Neuronal stem cell (in vitro differentiated cells): ENCODE measurements around the gene KLHL24.
"Not testable (repeated sequence)": the region's sequence is repeated elsewhere in the genome, so short reads cannot be mapped to it uniquely, and the experiment has no call there.

Experiments
- DNase-seq: peaks from one replicate; pipeline ENCODE4 v3.0.0-alpha.2; 2013; ENCODE audit warnings: low spot score
- H2AFZ ChIP-seq: one replicate; pipeline ENCODE4 v1.6.1; 2013; ENCODE audit warnings: mild to moderate bottlenecking, low read length, inconsistent platforms
- H2AK5ac ChIP-seq: 2 replicates; pipeline ENCODE4 v1.6.1; 2013; ENCODE audit warnings: low read depth, mild to moderate bottlenecking, inconsistent platforms, low read length, moderate library complexity, mixed read lengths
- H2BK120ac ChIP-seq: 2 replicates; pipeline ENCODE4 v1.6.1; 2013; ENCODE audit warnings: low read depth, mild to moderate bottlenecking, inconsistent platforms, low read length, moderate library complexity, mixed read lengths
- H2BK12ac ChIP-seq: one replicate; pipeline ENCODE4 v1.6.1; 2013; ENCODE audit warnings: low read length, inconsistent platforms
- H2BK15ac ChIP-seq: 2 replicates; pipeline ENCODE4 v1.6.1; 2013; ENCODE audit warnings: mild to moderate bottlenecking, low read length, inconsistent platforms, mixed read lengths
- H2BK5ac ChIP-seq: one replicate; pipeline ENCODE4 v1.6.1; 2013; ENCODE audit warnings: inconsistent platforms, mild to moderate bottlenecking, low read length, moderate library complexity
- H3K14ac ChIP-seq: one replicate; pipeline ENCODE4 v1.6.1; 2013; ENCODE audit warnings: low read length, inconsistent platforms
- H3K18ac ChIP-seq: 2 replicates; pipeline ENCODE4 v1.6.1; 2013; ENCODE audit warnings: low read length, inconsistent platforms
- H3K23ac ChIP-seq: 2 replicates; pipeline ENCODE4 v1.6.1; 2013; ENCODE audit warnings: low read depth, mild to moderate bottlenecking, mixed read lengths, low read length, inconsistent platforms; ENCODE audit not compliant: poor library complexity
- H3K27ac ChIP-seq: replicated peaks from 3 replicates; pipeline ENCODE4 v1.5.1; 2013; ENCODE audit warnings: low read length, inconsistent platforms
- H3K27me3 ChIP-seq, 3 experiments: 2 replicates each; pipeline ENCODE4 v1.6.1; 2013; ENCODE audit warnings: low read length in 3 of 3, mild to moderate bottlenecking in 2 of 3, inconsistent platforms in 1 of 3, low read depth in 1 of 3, mixed read lengths in 1 of 3, moderate library complexity in 1 of 3; ENCODE audit not compliant: control insufficient read depth in 3 of 3, insufficient read depth in 3 of 3
- H3K36me3 ChIP-seq, 2 donors: replicated peaks in 1 of 2; 2 replicates each; pipeline ENCODE4 v1.6.1; 2013; ENCODE audit warnings: low read length in 2 of 2; ENCODE audit not compliant: control insufficient read depth in 2 of 2, insufficient read depth in 2 of 2
- H3K4ac ChIP-seq: 2 replicates; pipeline ENCODE4 v1.6.1; 2013; ENCODE audit warnings: inconsistent platforms, mild to moderate bottlenecking, low read length, moderate library complexity
- H3K4me1 ChIP-seq, 2 donors: 1 replicate in 1 of 2; 2 replicates in 1 of 2; pipeline ENCODE4 v1.6.1; 2013; ENCODE audit warnings: low read length in 2 of 2, low read depth in 1 of 2; ENCODE audit not compliant: control insufficient read depth in 2 of 2, insufficient read depth in 1 of 2
- H3K4me2 ChIP-seq: one replicate; pipeline ENCODE4 v1.6.1; 2013; ENCODE audit warnings: mild to moderate bottlenecking, low read length, inconsistent platforms; ENCODE audit not compliant: insufficient read depth, poor library complexity, severe bottlenecking
- H3K4me3 ChIP-seq, 2 donors: 2 replicates each; pipeline ENCODE4 v1.5.1; 2013; ENCODE audit warnings: low read length in 2 of 2, mild to moderate bottlenecking in 2 of 2, inconsistent platforms in 1 of 2, moderate library complexity in 1 of 2
- H3K79me1 ChIP-seq: one replicate; pipeline ENCODE4 v1.6.1; 2013; ENCODE audit warnings: low read depth, mild to moderate bottlenecking, inconsistent platforms, low read length, moderate library complexity
- H3K9ac ChIP-seq: one replicate; pipeline ENCODE4 v1.6.1; 2013; ENCODE audit warnings: mild to moderate bottlenecking, low read depth, low read length, inconsistent platforms; ENCODE audit not compliant: poor library complexity
- H3K9me3 ChIP-seq, 2 donors: replicated peaks in 1 of 2; 2 replicates each; pipeline versions ENCODE3 to v1.6.1; 2013; ENCODE audit warnings: low read length in 2 of 2, mild to moderate bottlenecking in 2 of 2, inconsistent platforms in 1 of 2, low read depth in 1 of 2, mixed read lengths in 1 of 2, moderate library complexity in 1 of 2; ENCODE audit not compliant: control insufficient read depth in 2 of 2, insufficient read depth in 1 of 2
- H4K8ac ChIP-seq: one replicate; pipeline ENCODE4 v1.6.1; 2013; ENCODE audit warnings: low read depth, mild to moderate bottlenecking, inconsistent platforms, low read length, moderate library complexity
- H4K91ac ChIP-seq: one replicate; pipeline ENCODE4 v1.6.1; 2013; ENCODE audit warnings: low read length, low read depth, mild to moderate bottlenecking, inconsistent platforms; ENCODE audit not compliant: poor library complexity
- WGBS, 2 donors: extraction: QIAGEN DNeasy Blood & Tissue Kit; methylation state at CpG; one replicate each; pipeline ENCODE4 v1.1.7; 2013; ENCODE audit warnings: missing lambda C conversion rate in 2 of 2, mixed read lengths in 1 of 2; ENCODE audit not compliant: insufficient read length in 2 of 2, insufficient replicate concordance in 1 of 2; ENCODE audit errors: extremely low coverage in 2 of 2; 5-methylcytosine and 5-hydroxymethylcytosine counted together

Gene KLHL24

GRCh38 chr3:183629546-183630301 is 5.7 kb upstream of the KLHL24 start:
- H3K9me3 ChIP-seq: no peaks in the 10 kb centered on the region
- no peak overlapping the region for H3K4me3 ChIP-seq
- H2AK5ac ChIP-seq: no peak overlapping the region
- no peak overlapping the region for H3K27ac ChIP-seq
- no peak overlapping the region for H2BK5ac ChIP-seq
- no peak overlapping the region for H3K18ac ChIP-seq
- no peak overlapping the region for H3K4me2 ChIP-seq
- peak overlapping the region; percentile 74 for H2AFZ ChIP-seq
- H3K4ac ChIP-seq: no peak overlapping the region
- peaks cover 0 to 8% of the 10 kb centered on the region in 2 donors for H3K4me1 ChIP-seq
- H3K79me1 ChIP-seq: no peaks in the 10 kb centered on the region
- no peak overlapping the region for H2BK15ac ChIP-seq
- WGBS, 2 donors: no CpG with 5 or more reads among the region's 3 CpGs
- no peak overlapping the region for H4K8ac ChIP-seq
- H3K9ac ChIP-seq: no peak overlapping the region
- DNase-seq: no peak
- H4K91ac ChIP-seq: no peak overlapping the region
- H2BK12ac ChIP-seq: no peak overlapping the region
- no peak overlapping the region for H3K14ac ChIP-seq
- H3K23ac ChIP-seq: no peak overlapping the region
- no peaks in the 10 kb centered on the region for H3K27me3 ChIP-seq
- no peaks in the 10 kb centered on the region for H3K36me3 ChIP-seq
- no peak overlapping the region for H2BK120ac ChIP-seq

- no peak overlapping the region for H4K91ac ChIP-seq
- H3K18ac ChIP-seq: no peak overlapping the region
- no peak overlapping the region for H2BK12ac ChIP-seq
- DNase-seq: no peak
- H4K8ac ChIP-seq: no peak overlapping the region
- H3K27ac ChIP-seq: no peak overlapping the region
- no peaks in the 10 kb centered on the region for H3K27me3 ChIP-seq
- no peak overlapping the region for H3K4ac ChIP-seq
- H3K23ac ChIP-seq: no peak overlapping the region
- H3K79me1 ChIP-seq: peaks cover 3% of the 10 kb centered on the region
- no peak overlapping the region for H3K9ac ChIP-seq
- H3K36me3 ChIP-seq: no peaks in the 10 kb centered on the region
- no peak overlapping the region for H3K4me2 ChIP-seq
- no peak overlapping the region for H2BK120ac ChIP-seq
- H2BK5ac ChIP-seq: no peak overlapping the region
- H3K9me3 ChIP-seq: no peaks in the 10 kb centered on the region
- H3K4me3 ChIP-seq: no peak overlapping the region
- no peak overlapping the region for H2BK15ac ChIP-seq
- no peak overlapping the region for H2AK5ac ChIP-seq
- no peak overlapping the region for H2AFZ ChIP-seq
- no peak overlapping the region for H3K14ac ChIP-seq
- peaks cover 0 to 8% of the 10 kb centered on the region in 2 donors for H3K4me1 ChIP-seq
These were observed 3.7 kb upstream of the KLHL24 start for GRCh38 chr3:183631715-183632114.

GRCh38 chr3:183632725-183633124 is 2.7 kb upstream of the KLHL24 start:
- H3K9ac ChIP-seq, H2BK5ac ChIP-seq, H2AK5ac ChIP-seq, H3K79me1 ChIP-seq, H3K4me2 ChIP-seq, H3K4me3 ChIP-seq, H3K4me1 ChIP-seq, H2AFZ ChIP-seq, DNase-seq, H3K23ac ChIP-seq, H2BK15ac ChIP-seq, H3K36me3 ChIP-seq, H3K27me3 ChIP-seq, H4K91ac ChIP-seq, H4K8ac ChIP-seq, H3K14ac ChIP-seq, H3K27ac ChIP-seq, H3K18ac ChIP-seq, H3K4ac ChIP-seq, H2BK120ac ChIP-seq, H2BK12ac ChIP-seq, H3K9me3 ChIP-seq: not testable (repeated sequence)
- no CpG with 5 or more reads among the region's 8 CpGs for WGBS, 2 donors

GRCh38 chr3:183634707-183635106 is 716 bp upstream of the KLHL24 start:
- no peak overlapping the region for H2BK12ac ChIP-seq
- H3K4me1 ChIP-seq: peaks cover 2 to 4% of the 10 kb centered on the region in 2 donors
- no peak overlapping the region for H2AK5ac ChIP-seq
- H2BK120ac ChIP-seq: no peak overlapping the region
- WGBS, 2 donors: no CpG with 5 or more reads among the region's 16 CpGs
- H3K27me3 ChIP-seq: no peaks in the 10 kb centered on the region
- peak overlapping the region; percentile 89 for H2AFZ ChIP-seq
- no peak overlapping the region for H3K14ac ChIP-seq
- H3K9me3 ChIP-seq: no peaks in the 10 kb centered on the region
- no peak overlapping the region for H3K9ac ChIP-seq
- no peaks in the 10 kb centered on the region for H3K36me3 ChIP-seq
- H3K27ac ChIP-seq: no peak overlapping the region
- H2BK15ac ChIP-seq: peak overlapping the region; percentile 49
- H3K4me2 ChIP-seq: no peak overlapping the region
- H3K4me3 ChIP-seq: peak overlapping the region in 1 of 2 donors; percentile 64
- H4K91ac ChIP-seq: no peak overlapping the region
- no peak overlapping the region for H3K23ac ChIP-seq
- no peak overlapping the region for H2BK5ac ChIP-seq
- no peak overlapping the region for H3K18ac ChIP-seq
- peaks cover 4% of the 10 kb centered on the region for H3K79me1 ChIP-seq
- no peak overlapping the region for H4K8ac ChIP-seq
- H3K4ac ChIP-seq: no peak overlapping the region
- DNase-seq: no peak
